Thyroid gland (tissue), 4 donors: ENCODE data around the gene PLAAT2. TPM values are rescaled to one million over a fixed set of nuclear protein-coding genes. Genes with fewer than 3 reads are reported as not detected.

Experiments
- DNase-seq, 2 donors: peaks; one replicate each; pipeline ENCODE4 v3.0.0-alpha.2; 2019
- H3K27ac ChIP-seq, 3 donors: fragments of 200-600 bp; sonication (generic); 1 replicate in 2 of 3; 2 replicates in 1 of 3; pipeline ENCODE4 v1.5.1; 2016 to 2019; ENCODE audit warnings: mild to moderate bottlenecking in 1 of 3, moderate library complexity in 1 of 3
- H3K27me3 ChIP-seq: fragments of 200-600 bp; sonication (generic); one replicate; pipeline ENCODE4 v1.5.1; 2019
- H3K36me3 ChIP-seq, 2 donors: fragments of 200-600 bp; sonication (generic); one replicate each; pipeline ENCODE4 v1.5.1; 2016 to 2019
- H3K4me1 ChIP-seq, 2 donors: fragments of 200-600 bp; sonication (generic); one replicate each; pipeline ENCODE4 v1.5.1; 2017 to 2019
- H3K4me3 ChIP-seq, 3 donors: fragments of 200-600 bp; sonication (generic); replicated peaks in 1 of 3; 1 replicate in 2 of 3; 2 replicates in 1 of 3; pipeline ENCODE4 v1.5.1; 2016; ENCODE audit warnings: mild to moderate bottlenecking in 1 of 3
- H3K9me3 ChIP-seq: fragments of 200-600 bp; sonication (generic); one replicate; pipeline ENCODE4 v1.5.1; 2017
- CTCF ChIP-seq, 6 experiments: fragments of 200-600 bp in 3 of 6; fragments of 450-650 bp in 3 of 6; sonication (generic) in 3 of 6; IDR thresholded peaks; one replicate each; pipeline ENCODE4 v1.5.1; 2016 to 2019; ENCODE audit warnings: antibody characterized with exemption in 6 of 6, mild to moderate bottlenecking in 2 of 6, inconsistent platforms in 1 of 6, moderate library complexity in 1 of 6
- POLR2A ChIP-seq, 2 donors: fragments of 450-650 bp; IDR thresholded peaks; one replicate each; pipeline ENCODE4 v1.6.1; 2017; ENCODE audit warnings: antibody characterized with exemption in 2 of 2, mild to moderate bottlenecking in 2 of 2, moderate library complexity in 1 of 2
- WGBS, 2 donors: methylation state at CpG; one replicate each; pipeline ENCODE4 v1.1.5; 2017; 5-methylcytosine and 5-hydroxymethylcytosine counted together
- intact Hi-C: fragments of 100-400 bp; cut with DNase I; formaldehyde crosslinking; loops from one replicate; pipeline ENCODE4 v1.15.1; 2023
- total RNA-seq, 4 donors: library from RNA; depleted of rRNA; stranded (reverse); fragments of >200 nt; gene quantifications; one replicate each; pipeline ENCODE4 v1.2.3, GENCODE V29; 2016

The PLAAT2 gene
- 1 to 10 TPM in 1 of 4 donors, not detected in 3; 1.4 TPM for total RNA-seq

GRCh38 chr11:63563201-63564055 lies at the start of gene PLAAT2:
TSS of gene PLAAT2 (minus strand) at chr11:63563379. CDS start at chr11:63563324, 55 bp downstream.
- H3K4me1 ChIP-seq, result peaks cover 42 to 66% of the 10 kb centered on the region in 2 donors
- TF ChIP-seq POLR2A (IDR thresholded peaks at IDR 0.05), result no peak
- TF ChIP-seq CTCF (IDR thresholded peaks at IDR 0.05), result no peak
- H3K4me3 ChIP-seq, result no peak within 1 kb of the TSS
- intact Hi-C loops, result no loop called here
- 96% methylated on average over 13 of the region's 13 CpGs for WGBS, 2 donors
- no peak for DNase-seq
- no peaks in the 10 kb centered on the region for H3K27me3 ChIP-seq
- no peaks in the 10 kb centered on the region for H3K9me3 ChIP-seq
- H3K36me3 ChIP-seq, result no peaks in the 10 kb centered on the region
- peak within 1 kb of the TSS; percentile 62 to 66 (median 64) for H3K27ac ChIP-seq

- TF ChIP-seq CTCF (IDR thresholded peaks at IDR 0.05) (no peak), POLR2A (IDR thresholded peaks at IDR 0.05) (no peak)
- no peak for DNase-seq
- Histone ChIP-seq H3K4me1 (peaks cover 5 to 43% of the 10 kb centered on the region in 2 donors), H3K4me3 (no peak overlapping the region), H3K27me3 (no peaks in the 10 kb centered on the region), H3K9me3 (no peaks in the 10 kb centered on the region), H3K36me3 (no peaks in the 10 kb centered on the region), H3K27ac (peak overlapping the region in 1 of 3 donors; percentile 20)
- intact Hi-C loops, result no loop called here
Observed at GRCh38 chr11:63612181-63612580, 49.0 kb upstream of the PLAAT2 start.

- TF ChIP-seq POLR2A (IDR thresholded peaks at IDR 0.05), result no peak
- no peak for TF ChIP-seq CTCF (IDR thresholded peaks at IDR 0.05)
- peak overlapping the region in 1 of 3 donors; percentile 20 for H3K27ac ChIP-seq
- H3K4me3 ChIP-seq, result no peak overlapping the region
- no peaks in the 10 kb centered on the region for H3K27me3 ChIP-seq
- H3K9me3 ChIP-seq, result no peaks in the 10 kb centered on the region
- no peak for DNase-seq
- WGBS, 2 donors, result 77 to 87% methylated on average over 1 of the region's 1 CpG
- H3K36me3 ChIP-seq, result no peaks in the 10 kb centered on the region
- peaks cover 5 to 43% of the 10 kb centered on the region in 2 donors for H3K4me1 ChIP-seq
- intact Hi-C loops, result no loop called here
Observed at GRCh38 chr11:63611395-63611747, 48.2 kb upstream of the PLAAT2 start.

DNA sequence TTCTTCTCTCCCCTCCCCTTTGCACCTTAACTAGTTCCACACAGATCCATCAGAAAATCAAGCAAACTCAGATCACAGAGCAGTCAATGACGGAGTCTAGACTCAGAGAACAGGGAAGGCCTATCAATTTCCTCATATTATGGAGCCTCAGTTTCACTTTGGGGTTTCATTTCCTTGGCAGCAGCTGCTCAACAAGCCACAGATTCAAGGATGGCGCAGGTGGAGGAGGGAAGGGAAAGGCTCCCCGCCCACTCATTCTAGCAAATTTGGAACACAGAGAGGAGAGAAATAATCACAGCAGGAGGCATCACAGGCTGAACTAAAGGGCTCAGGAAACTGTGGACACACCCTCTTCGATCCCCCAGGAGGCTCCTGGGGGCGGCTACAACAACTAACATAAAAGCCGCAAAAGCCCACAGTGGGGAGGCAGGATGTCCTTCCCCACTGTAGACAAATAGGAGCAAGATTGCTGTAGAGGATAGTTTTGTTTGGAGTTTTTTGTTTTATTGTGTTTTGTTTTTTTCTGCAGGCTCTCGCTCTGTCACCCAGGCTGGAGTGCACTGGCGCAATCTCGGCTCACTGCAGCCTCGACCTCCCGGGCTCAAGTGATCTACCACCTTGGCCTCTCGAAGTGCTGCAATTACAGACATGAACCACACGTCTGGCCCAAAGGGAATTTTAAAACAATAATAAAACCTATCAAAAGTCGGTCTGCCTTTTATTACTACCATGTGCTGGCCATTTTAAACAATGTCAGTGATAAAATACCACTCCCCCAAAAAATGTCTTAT lies 47.6 kb upstream of the PLAAT2 start:
- H3K27ac ChIP-seq, result peak overlapping the region in 1 of 3 donors; percentile 13
- peaks cover 5 to 43% of the 10 kb centered on the region in 2 donors for H3K4me1 ChIP-seq
- WGBS, 2 donors, result 56 to 63% methylated on average over 14 of the region's 14 CpGs
- intact Hi-C loops, result no loop called here
- H3K36me3 ChIP-seq, result no peaks in the 10 kb centered on the region
- no peaks in the 10 kb centered on the region for H3K9me3 ChIP-seq
- no peak overlapping the region for H3K4me3 ChIP-seq
- TF ChIP-seq POLR2A (IDR thresholded peaks at IDR 0.05) (no peak), CTCF (IDR thresholded peaks at IDR 0.05) (no peak)
- no peaks in the 10 kb centered on the region for H3K27me3 ChIP-seq
- peak in 1 of 2 donors; percentile 45 for DNase-seq
